CD4-positive, alpha-beta T cell treated with Interleukin-6 for 4 hours (primary cell): ENCODE data around the gene SWI5.

Source experiments
- DNase-seq: peaks from one replicate; pipeline ENCODE4 v3.0.0-alpha.2; 2020; ENCODE audit warnings: mixed read lengths

Gene SWI5

GRCh38 chr9:128252317-128253139 is 23.5 kb upstream of the SWI5 start:
- no peak for DNase-seq

GRCh38 chr9:128253140-128253990 is 22.7 kb upstream of the SWI5 start:
- DNase-seq, result no peak

- no peak for DNase-seq
These were observed 22.1 kb upstream of the SWI5 start for GRCh38 chr9:128253991-128254346.

GRCh38 chr9:128254362-128254761 is 21.7 kb upstream of the SWI5 start:
- no peak for DNase-seq

- peak; percentile 65 for DNase-seq
These were observed 21.0 kb upstream of the SWI5 start for GRCh38 chr9:128254855-128255759.

GRCh38 chr9:128257086-128257825 is 18.8 kb upstream of the SWI5 start:
- no peak for DNase-seq

GRCh38 chr9:128257907-128258306 is 18.2 kb upstream of the SWI5 start:
- DNase-seq, result no peak

- no peak for DNase-seq
These were observed 17.8 kb upstream of the SWI5 start for GRCh38 chr9:128258326-128258725.

- no peak for DNase-seq
These were observed 16.9 kb upstream of the SWI5 start for GRCh38 chr9:128259156-128259555.

GRCh38 chr9:128260340-128260739 is 15.7 kb upstream of the SWI5 start:
- DNase-seq, result no peak

- no peak for DNase-seq
These were observed 13.4 kb upstream of the SWI5 start for GRCh38 chr9:128262687-128263086.

GRCh38 chr9:128265348-128265847 is 10.7 kb upstream of the SWI5 start:
- no peak for DNase-seq

GRCh38 chr9:128266868-128267590 is 9.0 kb upstream of the SWI5 start:
- DNase-seq, result no peak

- no peak for DNase-seq
These were observed 5.0 kb upstream of the SWI5 start for GRCh38 chr9:128271112-128271511.

GRCh38 chr9:128271512-128271911 is 4.6 kb upstream of the SWI5 start:
- no peak for DNase-seq

GRCh38 chr9:128274245-128274644 is 1.8 kb upstream of the SWI5 start:
- DNase-seq, result no peak

- DNase-seq, result peak; percentile 7
These were observed 673 bp upstream of the SWI5 start, which contains the start of gene GOLGA2 for GRCh38 chr9:128275198-128276007. GOLGA2 (minus strand) TSS chr9:128276007; CDS start chr9:128275976, 31 bp downstream.

GRCh38 chr9:128276574-128277270 is 646 bp downstream of the SWI5 start:
- peak; percentile 15 for DNase-seq
